NCI-H2081 (cell line): ENCODE measurements around the gene SDC3.

Experiments used
- DNase-seq, 2 experiments: peaks; one replicate each; lab custom pipeline; 2025; lab: John Stamatoyannopoulos, UW

Gene SDC3

DNA sequence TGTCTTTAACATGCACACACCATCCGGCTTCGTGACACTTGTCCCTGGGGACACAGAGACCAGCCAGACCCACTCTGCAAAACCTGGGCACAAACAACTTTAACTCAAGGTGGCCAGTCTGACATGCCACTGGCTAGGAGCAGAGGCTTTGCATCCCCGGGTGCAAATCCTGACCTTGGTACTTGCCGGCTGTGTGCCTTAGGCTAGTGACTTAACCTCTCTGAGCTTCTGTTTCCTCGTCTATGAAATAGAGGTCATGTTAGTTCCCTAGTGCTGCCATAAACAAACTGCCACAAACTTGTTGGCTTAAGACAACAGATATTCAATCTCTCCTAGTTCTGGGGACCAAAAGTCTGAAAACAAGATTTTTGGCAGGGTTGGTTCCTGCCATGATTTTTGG, 60.4 kb downstream of the SDC3 start:
- no peak for DNase-seq

DNA sequence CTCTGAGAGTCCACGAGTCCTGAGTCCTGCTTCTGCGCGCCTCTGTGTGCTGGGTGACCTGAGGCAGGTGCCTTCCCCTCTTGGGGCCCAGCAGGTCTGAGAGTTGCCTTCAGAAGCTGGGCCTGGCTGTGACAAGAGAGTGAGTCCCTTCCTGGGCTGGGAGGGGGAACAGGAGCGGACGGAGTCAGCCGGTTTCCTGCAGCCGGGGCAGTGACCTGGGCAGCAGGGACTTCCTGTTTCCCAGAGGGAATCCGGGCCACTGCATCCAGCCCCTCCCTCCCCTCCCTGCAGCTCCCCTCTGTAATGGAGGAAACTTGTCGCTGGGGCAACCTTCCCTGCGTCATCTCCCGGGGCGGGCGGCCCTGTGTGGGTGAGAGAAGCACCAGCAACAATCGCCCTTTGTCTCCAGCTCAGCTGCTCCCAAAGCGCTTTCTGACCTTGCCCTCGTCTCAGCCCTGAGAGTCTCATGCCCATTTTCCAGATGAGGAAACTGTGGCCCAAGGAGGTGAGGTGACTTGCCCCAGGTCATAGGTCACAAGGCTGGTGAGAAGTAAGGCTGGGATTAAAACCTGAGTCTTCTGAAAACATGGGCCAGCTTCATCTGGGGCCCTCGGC, 61.1 kb downstream of the SDC3 start:
- DNase-seq = no peak

DNA sequence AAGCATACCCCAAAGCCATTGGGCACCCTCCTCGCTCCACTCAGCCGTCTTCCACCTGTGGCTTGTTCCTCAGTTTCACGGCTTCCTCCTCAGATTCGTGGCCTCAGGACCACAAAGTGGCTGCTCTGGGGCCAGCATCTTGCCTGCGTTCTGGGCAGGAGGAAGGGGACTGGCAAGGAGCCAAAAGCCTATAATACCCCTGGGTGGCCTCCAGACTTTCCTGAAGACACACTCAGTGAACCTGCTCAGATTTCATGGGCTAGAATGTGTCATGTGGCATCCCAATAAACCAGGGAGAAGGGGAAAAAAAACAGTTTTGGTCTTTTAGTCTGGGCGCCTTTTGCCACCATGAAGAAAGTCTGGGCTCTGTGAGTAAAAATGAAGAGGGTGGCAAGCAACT, 62.0 kb downstream of the SDC3 start:
- no peak for DNase-seq

DNA sequence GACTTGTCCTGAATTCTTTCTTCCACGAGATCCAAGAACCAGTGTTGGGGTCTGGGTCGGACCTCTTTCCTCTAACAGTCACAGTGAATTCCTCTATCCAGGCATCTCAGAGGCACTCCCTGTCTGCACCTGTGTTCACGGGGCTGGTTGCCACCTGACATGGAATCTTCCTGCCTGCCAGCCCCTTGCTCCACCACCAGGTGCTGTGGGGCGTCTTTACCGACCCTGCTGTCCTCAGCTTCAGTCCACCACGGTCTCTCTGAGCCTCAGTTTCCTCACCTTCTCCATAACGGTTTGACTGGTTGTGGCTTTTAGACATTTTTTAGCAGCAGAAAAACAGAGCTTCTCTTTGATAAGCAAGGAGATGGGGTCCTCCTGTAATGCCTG, 62.7 kb downstream of the SDC3 start:
- no peak for DNase-seq

DNA sequence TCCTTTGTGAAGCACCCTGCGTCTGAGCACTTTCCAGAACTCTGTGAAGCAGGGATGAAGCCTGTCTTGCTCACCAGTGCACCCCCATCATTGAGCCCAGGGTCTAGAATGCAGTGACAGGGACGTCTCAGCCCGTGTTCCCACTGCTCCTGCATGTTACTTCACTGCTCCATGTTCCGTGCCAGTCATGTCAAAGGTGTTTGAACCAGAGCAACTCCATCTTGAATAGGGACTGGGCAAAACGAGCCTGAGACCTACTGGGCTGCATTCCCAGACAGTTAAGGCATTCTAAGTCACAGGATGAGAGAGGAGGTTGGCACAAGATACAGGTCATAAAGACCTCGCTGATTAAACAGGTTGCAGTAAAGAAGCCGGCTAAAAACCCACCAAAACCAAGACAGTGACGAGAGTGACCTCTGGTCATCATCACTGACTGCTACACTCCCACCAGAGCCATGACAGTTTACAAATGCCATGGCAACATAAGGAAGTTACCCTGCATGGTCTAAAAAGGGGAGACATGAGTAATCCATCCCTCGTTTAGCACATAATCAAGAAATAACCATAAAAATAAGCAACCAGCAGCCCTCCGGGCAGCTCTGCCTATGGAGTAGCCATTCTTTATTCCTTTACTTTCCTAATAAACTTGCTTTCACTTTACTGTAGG, 63.2 kb downstream of the SDC3 start:
- DNase-seq = no peak

DNA sequence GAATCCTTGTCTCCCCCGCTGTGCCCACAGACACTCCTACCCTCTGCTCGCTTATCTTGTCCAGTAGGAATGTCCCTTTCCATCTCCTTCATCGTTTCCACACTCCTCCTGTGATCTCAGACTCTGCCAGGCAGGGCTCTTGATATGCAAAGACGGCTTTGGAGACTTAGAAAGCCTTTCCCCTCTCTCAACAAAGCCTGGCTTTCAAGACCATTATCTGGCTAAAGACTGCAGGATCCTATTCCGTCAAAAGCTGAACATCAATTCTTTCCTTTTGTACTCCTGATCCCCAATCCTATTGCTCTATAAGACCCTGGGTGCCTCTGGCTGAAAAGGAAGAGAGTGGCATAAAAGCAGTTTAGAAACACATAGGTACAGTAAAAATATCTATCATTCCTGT, 63.9 kb downstream of the SDC3 start:
- no peak for DNase-seq

DNA sequence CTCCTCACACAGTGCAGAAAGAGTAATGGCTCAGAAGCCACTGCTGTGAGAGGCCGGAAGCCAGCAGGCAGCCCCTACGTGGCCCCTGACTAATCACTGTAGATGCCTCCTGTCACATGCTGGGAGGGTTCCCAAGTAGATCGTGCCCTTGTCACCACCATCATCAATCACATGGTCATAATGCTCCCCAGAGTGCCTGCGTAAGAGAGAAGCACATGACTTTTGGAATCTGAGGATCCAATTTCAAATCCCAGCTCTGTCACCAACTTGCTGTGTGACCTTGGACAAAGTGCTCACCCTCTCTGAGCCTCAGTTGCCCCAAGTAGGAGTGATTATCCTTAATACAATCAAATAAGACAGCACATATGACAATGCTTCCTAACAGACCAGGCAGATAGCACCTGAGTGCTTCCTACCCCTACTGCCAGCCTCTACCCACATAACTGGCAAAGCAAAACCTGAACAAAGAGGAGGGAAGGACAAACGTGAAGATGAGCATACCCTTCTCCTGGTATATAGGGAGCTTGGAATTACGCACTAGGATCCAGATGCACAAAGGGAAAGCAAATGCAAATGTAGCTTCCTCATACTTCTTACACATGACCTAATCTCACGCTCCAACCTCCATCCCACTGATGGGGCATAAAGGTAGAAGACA, 65.7 kb downstream of the SDC3 start:
- peak in 1 of 2 experiments; percentile 42 for DNase-seq

DNA sequence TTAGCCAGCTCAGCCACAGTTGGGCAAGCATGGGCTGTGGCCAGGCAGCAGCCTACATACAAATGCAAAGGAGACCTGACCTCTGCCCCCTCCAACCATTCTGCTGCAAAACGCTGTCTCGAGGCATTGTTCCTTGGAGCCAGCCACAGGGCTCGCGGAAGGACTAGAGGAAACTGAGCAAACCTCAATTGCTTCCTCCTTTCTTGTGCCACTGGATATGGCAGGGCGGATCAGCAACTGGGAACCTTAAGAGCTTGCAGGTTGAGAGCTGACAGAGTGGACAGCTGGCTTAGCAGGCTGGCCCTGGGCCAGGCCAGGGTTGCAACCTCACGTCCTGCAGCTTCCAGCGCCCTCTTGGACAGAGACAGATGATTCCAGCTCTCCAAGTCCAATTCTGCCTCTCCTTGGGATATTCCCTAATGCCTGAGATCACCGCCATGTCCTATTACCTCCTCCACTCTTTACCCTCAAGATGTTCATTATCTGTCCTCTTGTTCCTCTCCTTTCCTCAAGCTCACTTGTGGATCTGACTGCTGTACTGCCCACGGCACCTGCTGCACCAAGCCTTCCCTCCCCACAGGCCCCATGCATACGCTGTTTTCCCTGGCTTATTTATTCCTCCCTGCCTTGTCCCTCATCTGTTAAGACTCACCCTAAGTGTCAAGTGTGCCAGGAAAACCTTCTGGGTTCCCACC, 67.5 kb downstream of the SDC3 start:
- no peak for DNase-seq

DNA sequence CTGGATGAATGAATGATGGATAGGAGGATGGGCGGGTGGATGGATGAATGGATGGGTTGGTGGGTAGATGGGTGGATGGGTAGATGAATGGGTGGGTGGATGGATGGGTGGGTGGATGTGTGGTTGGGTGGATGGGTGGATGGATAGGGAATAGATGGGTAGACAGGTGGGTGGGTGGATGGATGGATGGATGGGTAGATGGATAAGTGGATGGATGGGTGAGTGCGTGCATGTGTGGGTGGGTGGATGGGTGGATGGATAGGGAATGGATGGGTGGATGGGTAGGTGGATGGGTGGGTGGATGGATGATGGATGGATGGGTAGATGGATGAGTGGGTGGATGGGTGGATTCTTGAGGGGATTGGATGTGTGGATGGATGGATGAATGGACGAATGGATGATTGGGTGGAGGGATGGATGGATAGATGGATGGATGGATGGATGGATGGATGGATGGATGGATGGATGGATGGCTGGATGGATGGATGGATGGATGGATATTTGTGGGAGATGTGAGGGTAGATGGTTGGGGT, 68.7 kb downstream of the SDC3 start:
- DNase-seq = no peak

DNA sequence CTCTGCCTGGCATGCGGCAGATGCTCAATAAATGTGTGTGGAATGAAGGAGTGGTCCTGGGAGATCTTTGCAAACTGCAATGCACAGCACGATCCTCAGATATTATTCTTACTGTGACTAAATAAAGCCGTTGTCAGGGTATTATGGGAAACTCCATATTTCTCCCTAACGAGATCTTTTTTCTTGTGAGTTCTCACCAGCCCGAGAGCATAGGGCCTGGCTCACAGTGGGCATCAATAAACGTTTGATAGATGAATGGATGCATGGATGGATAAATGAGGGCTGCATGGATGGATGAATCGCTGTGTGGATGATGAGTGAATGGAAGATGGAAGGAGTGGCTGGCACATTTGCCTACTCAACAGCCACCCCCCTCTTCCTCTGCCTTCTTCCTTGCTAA, 69.6 kb downstream of the SDC3 start:
- DNase-seq = no peak

DNA sequence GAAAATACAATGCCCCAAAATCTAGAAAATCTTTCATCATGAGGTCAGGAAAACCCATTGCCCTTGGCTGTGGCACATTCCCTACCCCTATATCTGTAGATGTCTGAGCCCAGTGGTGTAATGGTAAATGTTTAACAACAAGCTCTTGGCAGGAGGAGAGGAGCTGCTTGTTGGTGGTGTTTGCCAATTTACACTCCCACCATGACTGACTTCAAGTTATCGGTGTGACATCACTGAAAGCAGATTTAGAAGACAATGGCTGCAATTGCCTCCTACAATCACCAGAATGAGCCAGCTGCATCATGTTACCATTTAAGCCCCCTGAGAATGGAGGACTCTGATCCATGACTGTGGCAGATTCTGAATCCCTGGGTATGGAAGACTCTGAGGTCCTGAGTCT, 70.9 kb downstream of the SDC3 start:
- no peak for DNase-seq

DNA sequence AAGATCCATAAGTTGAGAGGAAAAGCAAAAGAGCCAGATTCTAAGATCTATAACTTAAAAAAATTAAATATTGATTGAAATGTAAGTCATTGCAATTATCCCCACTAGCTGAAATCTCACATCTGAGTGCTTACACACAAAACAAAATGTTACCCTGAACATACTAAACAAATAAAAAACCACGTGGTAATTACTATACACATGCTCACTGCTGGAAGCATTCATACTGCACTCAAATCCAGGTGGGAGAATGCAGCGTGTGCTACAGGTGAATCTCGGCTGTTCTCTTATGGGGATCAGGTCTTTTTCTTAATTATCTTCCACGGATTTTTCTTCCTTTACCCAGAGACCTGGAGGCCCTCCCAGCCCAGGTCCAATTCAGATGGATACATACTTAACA, 74.3 kb downstream of the SDC3 start:
- peak; percentile 13 to 45 for DNase-seq

DNA sequence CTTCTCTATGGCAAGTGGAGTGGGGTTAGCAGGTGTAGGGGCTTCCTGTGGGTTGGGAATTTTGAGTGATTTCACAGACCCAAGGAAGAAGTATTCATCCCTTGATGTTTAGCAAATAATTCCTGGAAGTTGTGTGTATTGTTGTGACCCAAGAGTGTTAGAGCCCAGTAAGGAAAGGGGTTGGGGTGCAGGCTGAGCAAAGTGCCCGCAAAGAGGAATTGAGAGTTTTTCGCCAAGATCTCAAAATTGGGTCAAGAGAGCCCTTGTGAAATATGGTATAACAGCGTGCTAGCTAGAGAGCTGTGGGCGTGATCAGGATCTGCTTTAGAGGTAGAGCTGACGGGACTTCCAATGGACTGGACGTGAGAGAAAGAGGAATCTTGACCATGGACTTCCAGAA, 78.0 kb downstream of the SDC3 start:
- no peak for DNase-seq

DNA sequence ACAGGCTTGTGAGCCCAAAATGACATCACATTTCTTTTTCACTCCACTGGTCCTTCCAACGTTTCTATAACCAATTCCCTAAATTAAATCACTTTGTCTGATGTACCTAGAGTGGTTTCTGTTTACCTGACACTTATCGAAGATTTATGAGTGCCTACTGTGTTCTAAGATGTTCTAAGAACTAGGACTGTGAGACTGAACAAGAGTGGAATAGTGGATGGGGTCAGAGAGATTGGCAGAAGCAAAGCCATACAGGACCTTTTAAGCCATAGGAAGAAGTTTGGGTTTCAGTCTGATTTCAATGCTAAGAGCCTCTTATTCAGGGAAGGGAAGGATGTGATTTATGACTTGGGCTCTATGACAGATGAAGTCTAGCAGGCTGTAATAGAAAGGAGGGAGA, 78.7 kb downstream of the SDC3 start:
- DNase-seq = no peak

DNA sequence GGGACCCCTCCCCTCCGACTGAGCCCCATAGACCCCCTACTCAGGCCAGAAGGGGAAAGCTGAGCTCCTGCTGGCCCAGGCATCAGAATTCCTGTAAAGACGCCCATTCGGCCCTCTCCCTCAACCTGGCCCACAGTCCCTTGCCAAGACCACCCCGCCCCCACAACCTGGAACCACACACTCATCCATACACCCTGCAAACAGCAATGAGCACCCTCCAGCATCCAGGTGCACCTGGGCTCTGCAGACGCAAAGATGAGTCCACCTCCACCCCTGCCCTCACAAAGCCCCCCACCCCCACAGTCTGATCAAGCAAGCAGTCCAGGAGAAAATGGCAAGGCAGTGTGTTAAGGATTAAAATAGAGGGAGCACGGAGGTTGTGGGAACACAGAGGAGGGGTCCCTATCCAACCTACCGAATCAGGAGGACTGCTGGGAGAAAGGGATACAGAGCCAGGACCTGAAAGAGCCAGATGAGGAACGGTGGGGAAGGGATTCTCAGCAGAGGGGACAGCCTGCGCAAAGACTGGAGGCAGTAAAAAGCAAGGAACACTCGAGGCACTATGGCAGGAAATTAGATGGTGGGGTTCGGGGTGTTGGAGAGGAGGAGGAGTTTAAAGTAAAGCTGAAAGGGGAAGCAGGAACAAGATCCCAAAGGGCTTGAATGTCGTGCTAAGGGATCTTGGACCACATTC, 83.7 kb downstream of the SDC3 start:
- no peak for DNase-seq

DNA sequence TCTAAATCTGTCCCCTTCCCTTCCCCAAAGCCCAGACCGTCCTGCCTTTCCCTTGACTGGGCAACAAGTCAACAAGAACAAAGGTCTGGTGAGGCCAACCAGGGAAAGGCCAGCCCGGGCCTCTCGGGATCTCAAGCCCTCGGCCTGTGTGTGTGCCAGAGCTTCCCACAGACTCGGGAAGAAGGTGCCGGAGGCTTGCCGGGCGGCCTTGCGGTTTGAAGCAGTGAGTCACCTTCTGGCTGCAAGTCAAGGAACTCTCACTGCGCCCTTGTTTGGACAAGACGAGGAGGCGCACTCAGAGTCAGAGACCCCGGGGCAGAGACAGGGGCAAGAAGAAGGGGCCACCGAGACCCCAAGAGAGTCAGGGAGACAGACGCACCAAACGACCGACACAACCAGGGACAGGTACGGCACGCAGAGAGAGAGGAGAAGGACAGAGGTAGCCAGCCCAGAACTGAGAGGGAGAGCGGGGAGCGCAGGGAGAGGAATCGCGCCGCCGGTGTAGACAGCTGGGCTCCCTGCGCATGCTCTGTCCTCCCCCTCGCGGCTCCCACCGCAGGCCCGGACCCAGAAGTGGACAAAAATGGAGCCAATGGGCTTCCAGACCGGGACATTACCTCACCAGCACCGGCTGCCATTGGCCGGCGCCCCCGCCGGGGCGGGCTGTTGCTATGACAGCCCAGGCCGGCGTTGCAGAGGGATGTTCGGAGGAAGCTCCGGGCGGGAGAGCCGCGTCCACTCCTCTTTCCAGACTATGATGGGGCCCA, 84.4 kb downstream of the SDC3 start:
- peak; percentile 95 to 96 for DNase-seq

DNA sequence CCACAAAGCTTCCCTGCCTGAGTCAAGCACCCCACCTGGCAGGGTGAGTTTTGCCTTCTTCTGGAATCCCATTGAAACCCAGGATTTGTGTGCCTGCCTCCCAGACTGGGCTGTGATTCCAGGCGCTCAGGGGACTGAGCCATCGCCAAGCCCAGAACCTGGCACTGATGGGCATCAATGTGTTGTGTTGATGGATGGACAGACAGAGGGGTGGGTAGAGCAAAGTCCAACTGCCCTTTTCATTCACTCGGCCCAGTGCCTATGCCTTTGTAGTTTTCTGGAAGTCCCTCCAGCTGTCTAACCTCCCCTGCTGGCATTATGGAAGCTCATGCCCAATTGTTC, 85.0 kb downstream of the SDC3 start:
- DNase-seq = no peak

DNA sequence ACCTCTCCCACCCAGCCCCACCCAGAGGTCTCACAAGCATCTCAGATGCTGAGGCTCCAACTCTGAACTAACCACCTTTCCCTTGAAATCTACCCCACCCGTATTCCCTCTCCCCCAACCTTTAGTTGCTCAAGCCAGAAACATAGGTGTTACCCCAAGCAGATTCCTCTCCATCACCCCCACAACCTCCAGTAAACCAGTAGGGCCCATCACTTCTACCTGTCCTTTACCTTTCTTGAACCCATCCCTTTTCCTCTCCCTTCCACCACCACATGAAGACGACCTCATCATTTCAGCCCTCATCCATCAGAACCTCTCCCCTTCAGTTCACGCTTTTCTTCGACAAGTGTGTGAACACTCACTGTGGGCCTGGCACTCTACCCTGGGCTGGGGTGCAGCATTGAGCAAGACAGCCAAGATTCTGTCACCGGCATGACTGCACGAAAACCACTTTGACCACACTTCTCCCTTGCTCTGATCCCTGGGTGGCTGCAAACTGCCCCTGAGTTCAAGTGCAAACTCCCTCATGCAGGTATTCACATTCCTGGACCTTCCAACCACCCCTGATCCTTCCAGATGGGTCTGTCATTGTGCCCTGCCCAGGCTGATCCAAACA, 85.5 kb downstream of the SDC3 start:
- DNase-seq = no peak

DNA sequence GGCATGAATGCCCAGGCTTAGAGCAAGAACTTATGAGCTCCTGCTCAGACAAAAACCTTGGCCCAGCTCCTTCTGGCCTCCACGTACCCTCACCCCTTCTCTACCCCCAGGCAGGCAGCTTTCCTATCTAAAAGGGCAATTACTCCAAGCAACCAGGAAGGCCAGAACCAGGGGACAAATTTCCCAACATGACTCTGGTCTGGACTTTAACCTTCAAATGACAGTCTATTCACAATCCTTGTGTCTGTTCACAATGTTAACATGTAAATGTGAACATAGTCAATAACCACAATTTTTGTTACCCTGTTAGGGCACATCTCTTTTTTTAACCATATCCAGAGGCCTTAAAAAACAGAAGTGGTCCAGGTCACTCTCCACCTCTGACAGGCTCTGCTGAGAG, 86.6 kb downstream of the SDC3 start:
- DNase-seq = no peak

DNA sequence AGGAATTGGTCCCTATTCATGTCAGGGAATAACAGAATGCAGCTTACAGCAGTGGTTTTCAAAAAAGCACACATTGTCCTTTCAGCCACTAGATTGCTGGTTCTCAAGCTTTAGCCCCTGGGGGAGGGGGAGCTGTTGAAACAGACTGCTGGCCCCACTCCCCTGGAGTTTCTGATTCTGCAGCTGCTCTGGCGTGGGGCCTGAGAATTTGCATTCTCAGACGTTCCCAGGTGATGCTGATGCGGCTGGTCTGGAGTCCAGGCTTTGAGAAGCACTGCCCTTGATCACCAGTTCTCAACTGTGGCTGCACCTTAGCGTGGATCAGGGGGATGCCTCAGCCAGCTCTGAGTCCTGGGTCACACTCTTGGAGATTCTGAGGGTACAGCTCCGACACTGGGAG, 88.3 kb downstream of the SDC3 start:
- no peak for DNase-seq
